ENCODE measurements around the gene NT5C.

The NT5C gene

DNA sequence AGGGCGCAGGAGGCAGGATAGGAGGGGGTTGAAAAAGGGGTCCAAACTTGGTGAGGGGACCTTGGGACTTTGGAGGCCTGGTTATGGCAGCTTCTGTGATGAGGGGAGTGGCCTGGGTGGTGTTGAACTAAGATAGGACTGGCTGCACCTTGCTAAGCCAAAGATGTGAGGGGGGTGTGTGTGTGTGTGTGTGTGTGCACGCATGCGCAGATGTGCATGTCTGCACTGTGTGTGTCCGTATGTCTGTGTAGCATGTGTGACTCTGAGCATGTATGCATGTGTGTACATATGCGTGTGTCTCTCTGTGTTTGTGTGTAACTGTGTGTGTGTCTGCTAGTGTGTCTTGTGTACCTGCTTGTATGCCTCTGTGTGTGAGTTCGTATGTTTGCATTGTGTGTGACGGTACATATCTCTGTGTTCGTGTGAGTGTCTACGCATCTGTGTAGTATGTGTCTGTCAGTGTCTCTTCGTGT lies 39.7 kb downstream of the NT5C start:
- TF ChIP-seq, protein P1, sequence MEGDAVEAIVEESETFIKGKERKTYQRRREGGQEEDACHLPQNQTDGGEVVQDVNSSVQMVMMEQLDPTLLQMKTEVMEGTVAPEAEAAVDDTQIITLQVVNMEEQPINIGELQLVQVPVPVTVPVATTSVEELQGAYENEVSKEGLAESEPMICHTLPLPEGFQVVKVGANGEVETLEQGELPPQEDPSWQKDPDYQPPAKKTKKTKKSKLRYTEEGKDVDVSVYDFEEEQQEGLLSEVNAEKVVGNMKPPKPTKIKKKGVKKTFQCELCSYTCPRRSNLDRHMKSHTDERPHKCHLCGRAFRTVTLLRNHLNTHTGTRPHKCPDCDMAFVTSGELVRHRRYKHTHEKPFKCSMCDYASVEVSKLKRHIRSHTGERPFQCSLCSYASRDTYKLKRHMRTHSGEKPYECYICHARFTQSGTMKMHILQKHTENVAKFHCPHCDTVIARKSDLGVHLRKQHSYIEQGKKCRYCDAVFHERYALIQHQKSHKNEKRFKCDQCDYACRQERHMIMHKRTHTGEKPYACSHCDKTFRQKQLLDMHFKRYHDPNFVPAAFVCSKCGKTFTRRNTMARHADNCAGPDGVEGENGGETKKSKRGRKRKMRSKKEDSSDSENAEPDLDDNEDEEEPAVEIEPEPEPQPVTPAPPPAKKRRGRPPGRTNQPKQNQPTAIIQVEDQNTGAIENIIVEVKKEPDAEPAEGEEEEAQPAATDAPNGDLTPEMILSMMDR (IDR thresholded peaks at IDR 0.05; ENCODE audit: low read depth, low read length): no peak
- H3K4me3 ChIP-seq (replicated peaks in 1 of 2; ENCODE audit: low read depth in 2 of 2, low read length in 2 of 2): no peak overlapping the region
- DNase-seq (ENCODE audit: low read depth in 2 of 2): no peak

DNA sequence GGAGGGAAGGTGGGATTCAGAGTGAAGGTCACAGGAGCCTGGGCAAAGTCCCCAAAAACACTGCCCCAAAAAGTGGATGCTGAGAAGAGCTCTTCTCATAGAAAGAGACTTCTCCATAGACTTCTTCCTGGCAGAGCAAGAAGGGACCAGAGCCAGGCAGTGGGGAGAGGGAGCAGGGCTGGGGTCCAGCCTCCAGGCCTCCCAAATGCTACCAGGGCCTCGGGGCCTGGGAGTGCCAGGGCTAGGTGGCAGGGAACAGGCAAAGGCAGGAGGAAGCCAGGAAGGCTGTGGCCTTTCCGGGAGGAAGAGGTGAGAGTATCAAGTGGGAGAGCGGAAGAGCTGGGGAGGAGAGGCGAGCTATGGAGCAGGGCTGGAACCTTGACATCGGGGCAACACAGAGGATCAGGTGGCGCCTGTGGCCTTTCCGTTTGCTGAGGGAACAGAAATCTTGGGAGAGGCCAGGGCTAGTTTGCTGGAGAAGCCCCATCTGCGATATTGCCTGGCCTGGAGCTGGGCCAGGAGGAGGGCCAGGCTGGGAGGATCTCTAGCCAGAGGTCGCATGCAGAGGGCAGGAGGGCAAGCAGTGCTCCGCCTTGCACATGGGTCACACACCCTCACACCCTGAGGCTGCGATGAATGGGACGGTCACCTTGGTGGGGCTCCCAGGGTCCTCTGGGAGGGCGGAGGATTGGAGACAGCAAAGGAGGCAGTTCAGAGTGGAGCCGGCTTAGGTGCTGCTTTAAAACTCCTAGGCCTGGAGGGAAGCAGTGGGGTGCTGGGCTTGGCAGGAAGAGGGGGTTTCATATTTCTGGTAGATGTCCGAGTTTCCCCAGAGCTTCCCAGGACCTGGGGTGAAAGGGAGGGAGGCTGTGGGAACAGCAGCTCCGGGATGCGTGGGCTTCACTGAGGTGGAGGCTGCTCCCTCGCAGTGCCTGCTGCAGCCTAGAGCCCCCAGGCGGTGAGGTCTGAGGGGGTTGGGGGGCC lies 40.4 kb downstream of the NT5C start:
- TF ChIP-seq, protein P1 (IDR thresholded peaks at IDR 0.05; ENCODE audit: low read depth, low read length): no peak
- no peak overlapping the region for H3K4me3 ChIP-seq (replicated peaks in 1 of 2; ENCODE audit: low read depth in 2 of 2, low read length in 2 of 2)
- no peak for DNase-seq (ENCODE audit: low read depth in 2 of 2)

DNA sequence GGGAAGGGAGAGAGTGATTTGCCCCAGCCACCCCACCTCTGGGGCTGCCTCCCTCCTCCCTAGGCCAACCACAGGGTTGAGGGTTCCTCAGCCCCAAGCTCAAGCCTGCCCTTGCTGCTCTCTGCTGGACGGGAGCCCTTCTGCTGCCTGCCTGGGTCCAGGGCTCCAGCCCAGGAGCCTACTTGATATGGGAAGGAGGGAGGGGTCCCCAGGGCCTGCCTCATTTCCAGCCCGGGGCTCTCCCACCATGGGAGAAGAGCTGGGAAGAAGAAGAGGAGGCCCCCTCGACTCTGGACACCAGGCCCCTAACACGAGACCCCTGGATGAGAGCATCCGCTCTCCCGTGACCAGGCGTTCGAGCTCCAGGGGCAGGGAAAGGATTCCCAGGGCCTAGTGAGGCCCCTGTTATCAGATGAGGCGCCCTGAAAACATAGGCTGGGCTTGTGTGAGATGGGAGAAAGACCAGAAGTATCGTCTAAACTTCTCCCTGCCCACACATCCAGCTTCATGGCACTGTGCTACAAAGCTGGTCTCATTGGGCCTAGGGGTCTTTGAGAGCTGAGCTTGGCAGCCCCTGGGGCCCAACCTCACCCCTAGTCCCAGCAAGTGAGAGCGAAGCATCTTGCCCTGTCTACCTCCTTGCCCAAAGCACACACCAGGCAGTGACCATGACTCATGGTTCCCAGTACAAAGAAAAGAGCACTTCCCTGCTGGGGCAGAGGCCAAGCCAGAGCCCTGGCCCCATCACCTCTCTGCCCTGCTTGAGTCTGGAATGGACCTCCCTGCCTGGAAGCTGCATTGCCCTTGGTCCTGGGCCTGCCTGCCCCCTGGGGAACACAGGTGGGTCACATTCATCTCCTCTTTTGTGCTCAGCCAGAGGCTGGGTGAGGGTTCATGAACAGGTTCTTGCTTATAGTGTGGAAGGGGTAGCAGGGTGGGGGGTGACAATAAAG lies 42.8 kb downstream of the NT5C start:
- peak in 1 of 2 donors; percentile 51 for DNase-seq (ENCODE audit: low read depth in 2 of 2)
- TF ChIP-seq, protein P1 (IDR thresholded peaks at IDR 0.05; ENCODE audit: low read depth, low read length): no peak
- H3K4me3 ChIP-seq (replicated peaks in 1 of 2; ENCODE audit: low read depth in 2 of 2, low read length in 2 of 2): peak overlapping the region; percentile 51 to 55

DNA sequence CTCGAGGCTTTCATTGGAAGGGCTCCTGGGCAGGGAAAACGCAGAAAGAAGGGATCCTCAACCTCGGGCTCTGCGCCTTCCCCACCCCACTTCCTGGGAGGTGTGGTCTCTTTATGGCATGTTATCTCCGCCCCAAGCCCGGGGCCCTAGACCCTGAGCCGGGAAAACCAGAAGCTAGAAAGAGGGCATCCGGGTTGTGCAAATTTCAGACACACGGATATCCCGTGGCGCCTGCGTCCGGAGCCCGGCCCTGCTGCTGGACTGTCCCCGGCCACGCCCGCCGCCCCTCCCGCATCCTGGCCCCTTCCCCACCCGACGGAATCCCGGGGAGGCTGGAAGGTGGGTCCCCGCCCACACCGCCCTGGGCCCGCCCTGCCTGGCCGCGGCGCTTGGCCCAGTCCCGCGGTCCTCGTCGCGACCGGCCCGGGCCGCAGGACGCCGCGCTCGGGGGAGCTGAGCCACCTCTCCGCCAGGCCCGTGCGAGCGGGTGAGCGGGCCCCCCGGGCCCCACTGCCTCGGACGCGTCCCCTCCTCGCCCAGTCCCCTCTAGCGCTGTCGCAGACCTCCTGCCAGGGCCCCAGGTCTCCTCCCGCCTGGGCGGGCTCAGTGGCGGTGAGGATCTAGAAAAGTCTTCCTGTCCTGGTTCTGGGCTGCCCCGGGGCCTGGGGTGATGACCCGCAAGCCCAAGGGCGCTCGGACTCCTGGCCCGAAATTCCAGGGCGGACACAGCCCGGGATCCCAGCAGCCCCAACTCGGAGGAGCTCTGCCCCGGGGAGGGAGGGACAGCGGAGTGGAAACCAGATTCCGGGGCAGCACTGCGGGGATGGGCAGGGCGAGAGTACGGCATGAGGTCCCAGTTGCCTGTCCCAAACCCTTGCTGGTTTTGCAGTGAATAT lies 43.7 kb downstream of the NT5C start, which contains the start of gene SLC16A5:
TSS of gene SLC16A5 (plus strand) at position 397 of the 896 bp plus-strand sequence. CDS start 5,683 bp downstream, outside the sequence.
- peak within 1 kb of the TSS; percentile 51 to 55 for H3K4me3 ChIP-seq (replicated peaks in 1 of 2; ENCODE audit: low read depth in 2 of 2, low read length in 2 of 2)
- TF ChIP-seq, protein P1 (IDR thresholded peaks at IDR 0.05; ENCODE audit: low read depth, low read length): no peak
- peak; percentile 61 to 87 for DNase-seq (ENCODE audit: low read depth in 2 of 2)

DNA sequence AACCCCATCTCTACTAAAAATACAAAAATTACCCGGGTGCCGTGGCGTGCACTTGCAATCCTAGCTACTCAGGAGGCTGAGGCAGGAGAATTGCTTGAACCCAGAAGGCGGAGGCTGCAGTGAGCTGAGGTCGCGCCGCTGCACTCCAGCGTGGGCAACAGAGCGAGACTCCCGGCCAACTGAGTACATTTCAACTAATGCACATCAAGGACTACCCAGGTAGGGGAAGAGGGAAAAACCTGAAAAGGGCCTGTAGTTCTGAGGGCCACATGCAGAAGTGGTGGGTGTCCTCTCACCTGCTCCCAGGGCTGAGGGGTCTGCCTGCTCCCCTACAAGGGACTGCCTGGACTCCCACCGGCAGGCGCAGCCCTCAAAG lies 44.4 kb downstream of the NT5C start:
- H3K4me3 ChIP-seq (replicated peaks in 1 of 2; ENCODE audit: low read depth in 2 of 2, low read length in 2 of 2): peak overlapping the region; percentile 33 to 51
- TF ChIP-seq, protein P1 (IDR thresholded peaks at IDR 0.05; ENCODE audit: low read depth, low read length): no peak
- DNase-seq (ENCODE audit: low read depth in 2 of 2): no peak

Measured in cardiac fibroblast (primary cell).